ENCODE results near the gene RFFL.
"Not testable (repeated sequence)": the region's sequence is repeated elsewhere in the genome, so short reads cannot be mapped to it uniquely, and the experiment has no call there.

RFFL gene

GRCh38 chr17:35003778-35004177 lies 59.7 kb downstream of the RFFL start:
- no peak for DNase-seq (ENCODE audit: low read depth)

DNA sequence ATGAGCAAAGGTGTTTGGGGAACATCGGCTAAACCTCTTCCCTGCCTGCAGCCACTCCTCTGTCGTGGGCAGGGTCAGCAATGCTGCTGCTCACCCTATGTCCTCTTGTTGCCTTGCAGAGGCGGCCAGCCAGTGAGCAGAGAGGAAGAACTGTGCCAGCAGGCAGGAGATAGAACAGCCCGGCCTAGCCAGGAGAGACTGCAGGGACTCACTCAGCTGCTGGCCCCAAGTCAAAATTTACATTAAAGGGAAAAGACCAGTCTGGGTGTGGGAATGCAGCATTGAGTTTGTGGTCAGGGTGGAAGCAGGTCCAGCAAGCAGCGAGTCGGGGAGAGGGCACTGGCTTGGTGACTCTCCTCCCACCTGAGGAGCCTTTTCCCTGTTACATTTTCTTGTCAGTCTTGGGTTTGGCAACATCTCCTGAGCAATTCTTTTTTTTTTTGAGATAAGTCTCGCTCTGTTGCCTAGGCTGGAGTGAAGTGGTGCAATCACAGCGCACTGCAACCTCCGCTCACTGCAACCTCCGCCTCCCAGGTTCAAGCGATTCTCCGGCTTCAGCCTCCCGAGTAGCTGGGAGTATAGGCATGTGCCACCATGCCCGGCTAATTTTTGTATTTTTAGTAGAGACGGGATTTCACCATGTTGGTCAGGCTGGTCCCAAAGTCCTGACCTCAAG lies 60.5 kb downstream of the RFFL start:
- peak; percentile 18 for DNase-seq (ENCODE audit: low read depth)

DNA sequence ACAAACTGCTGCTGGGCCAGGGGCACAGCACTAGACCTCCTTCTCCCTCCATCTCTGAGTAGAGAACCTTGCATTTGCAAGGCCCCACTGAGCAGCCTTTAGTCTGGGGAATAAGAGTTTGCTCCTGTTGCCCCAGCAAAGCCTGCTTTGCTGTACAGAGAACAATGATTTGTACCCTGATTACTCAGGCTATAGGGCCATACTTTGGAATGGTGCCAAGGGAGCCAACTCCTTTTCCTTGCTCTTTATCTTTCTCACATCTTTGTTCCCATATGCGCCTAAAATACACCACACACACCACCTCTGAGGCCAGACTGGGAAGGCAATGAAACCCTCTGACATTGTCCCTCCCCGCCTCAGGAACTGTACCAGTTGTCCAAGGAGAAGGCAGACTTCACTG lies 62.0 kb downstream of the RFFL start:
- no peak for DNase-seq (ENCODE audit: low read depth)

DNA sequence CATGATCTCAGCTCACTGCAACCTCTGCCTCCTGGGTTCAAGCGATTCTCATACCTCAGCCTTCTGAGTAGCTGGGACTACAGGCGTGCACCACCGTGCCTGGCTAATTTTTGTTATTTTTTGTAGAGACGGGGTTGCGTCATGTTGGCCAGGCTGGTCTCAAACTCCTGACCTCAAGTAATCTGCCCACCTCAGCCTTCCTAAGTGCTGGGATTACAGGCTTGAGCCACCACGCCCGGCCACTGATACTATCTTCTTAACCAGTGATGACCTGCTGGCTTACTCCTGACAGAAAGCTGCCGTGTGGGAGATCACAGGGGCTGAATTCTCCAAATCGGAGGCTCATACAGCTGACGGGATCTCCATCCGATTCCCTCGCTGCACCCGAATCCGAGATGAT lies 62.5 kb downstream of the RFFL start:
- DNase-seq (ENCODE audit: low read depth) = not testable (repeated sequence)

DNA sequence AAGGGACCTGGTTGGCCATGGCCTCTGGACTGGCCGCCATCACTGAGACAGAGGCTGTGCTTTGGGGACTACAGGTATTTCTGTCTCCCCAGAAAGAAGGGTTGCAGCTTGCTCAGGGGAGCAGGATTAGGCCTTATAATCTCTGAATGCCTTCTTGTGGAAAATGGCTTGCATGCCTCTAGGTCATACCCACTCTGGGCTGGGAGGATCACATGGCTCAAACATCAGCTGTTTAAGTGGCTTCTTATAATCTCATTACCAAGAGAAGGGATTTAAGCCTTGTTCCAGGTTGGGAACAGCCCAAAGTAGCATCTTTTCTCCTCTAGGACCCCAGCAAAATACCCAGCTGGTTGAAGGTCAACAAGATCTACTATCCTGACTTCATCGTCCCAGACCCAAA lies 64.1 kb downstream of the RFFL start:
- DNase-seq (ENCODE audit: low read depth) = no peak

- DNase-seq (ENCODE audit: low read depth) = peak; percentile 50
Observed at GRCh38 chr17:34998205-34998604, 65.3 kb downstream of the RFFL start.

GRCh38 chr17:34997355-34997862 lies 66.1 kb downstream of the RFFL start:
- peak; percentile 85 for DNase-seq (ENCODE audit: low read depth)

DNA sequence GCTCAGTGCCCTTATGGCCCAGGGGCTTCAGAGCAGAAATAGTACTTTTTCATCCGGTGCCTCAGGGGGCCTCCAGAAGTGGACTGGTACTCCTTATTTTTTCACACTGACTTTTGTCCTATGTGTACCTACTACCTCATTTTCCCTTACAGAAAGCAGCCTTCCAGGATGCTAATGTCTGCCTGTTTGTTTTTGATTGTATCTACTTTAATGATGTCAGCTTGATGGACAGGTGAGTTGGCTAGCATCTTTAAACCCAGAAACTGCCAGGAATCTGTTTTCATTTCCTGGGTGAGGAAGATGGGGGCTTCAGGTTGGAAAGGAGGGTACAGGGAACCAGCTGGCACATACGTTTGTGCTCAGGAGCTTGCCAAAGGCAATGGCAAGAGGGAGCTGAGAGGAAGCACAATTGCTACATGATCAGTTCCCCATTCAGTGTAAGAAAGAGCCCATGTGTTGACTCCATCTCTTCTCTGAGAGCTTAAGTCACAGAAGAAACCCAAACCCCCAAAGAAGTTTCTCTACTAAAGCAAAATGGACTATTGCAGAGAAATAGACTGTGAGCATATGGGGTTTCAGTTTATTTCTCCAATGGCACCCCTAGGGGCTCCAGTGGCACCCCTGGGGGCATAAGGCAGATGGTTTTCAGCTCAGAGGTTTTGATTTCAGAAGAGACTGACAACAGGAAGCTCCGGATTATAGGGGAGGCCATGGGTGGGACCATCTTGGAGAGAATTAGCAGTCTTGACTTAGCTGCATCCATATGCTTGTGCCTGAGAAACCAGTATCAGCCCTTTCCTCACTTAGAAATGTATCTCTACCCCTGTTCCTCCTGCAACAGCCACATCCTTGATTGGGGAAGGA lies 66.9 kb downstream of the RFFL start:
- DNase-seq (ENCODE audit: low read depth) = no peak

GRCh38 chr17:34993031-34993430 lies 70.5 kb downstream of the RFFL start:
- no peak for DNase-seq (ENCODE audit: low read depth)

GRCh38 chr17:34991606-34992005 lies 71.9 kb downstream of the RFFL start:
- DNase-seq (ENCODE audit: low read depth) = no peak

- DNase-seq (ENCODE audit: low read depth) = no peak
Observed at GRCh38 chr17:34990921-34991365, 72.6 kb downstream of the RFFL start.

DNA sequence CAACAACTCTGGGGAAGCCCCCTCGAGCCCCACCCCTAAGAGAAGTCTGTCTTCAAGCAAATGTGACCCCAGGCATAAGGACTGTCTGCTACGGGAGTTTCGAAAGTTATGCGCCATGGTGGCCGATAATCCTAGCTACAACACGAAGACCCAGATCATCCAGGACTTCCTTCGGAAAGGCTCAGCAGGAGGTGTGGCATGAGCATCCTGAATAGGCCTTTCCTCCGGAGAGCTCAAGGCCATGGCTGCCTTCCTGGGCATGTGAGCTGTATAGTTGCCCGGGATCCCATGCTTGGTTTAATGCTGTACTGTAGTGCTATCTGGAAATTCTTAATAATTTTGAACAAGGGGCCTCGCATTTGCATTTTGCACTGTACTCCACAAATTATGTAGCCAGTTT lies 74.0 kb downstream of the RFFL start:
- DNase-seq (ENCODE audit: low read depth) = no peak

DNA sequence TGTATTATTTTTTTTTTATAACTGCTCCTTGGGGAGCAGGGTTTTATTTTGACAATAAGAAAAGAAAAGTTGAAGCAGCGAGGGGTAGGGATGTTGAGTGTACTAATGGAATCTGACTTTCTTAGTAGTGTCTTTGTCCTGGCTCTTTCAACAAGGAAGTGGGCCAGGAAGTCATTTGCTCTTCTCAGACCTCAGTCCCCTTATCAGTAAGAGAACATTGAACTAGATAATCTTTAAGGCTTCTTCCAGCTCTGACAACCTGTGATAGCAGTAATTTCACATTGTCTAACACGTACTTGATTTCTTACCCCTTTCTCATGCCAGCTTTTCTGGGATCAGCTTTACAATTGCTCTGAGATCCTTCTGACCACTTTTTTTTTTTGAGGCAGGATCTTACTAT lies 74.9 kb downstream of the RFFL start:
- DNase-seq (ENCODE audit: low read depth) = no peak

DNA sequence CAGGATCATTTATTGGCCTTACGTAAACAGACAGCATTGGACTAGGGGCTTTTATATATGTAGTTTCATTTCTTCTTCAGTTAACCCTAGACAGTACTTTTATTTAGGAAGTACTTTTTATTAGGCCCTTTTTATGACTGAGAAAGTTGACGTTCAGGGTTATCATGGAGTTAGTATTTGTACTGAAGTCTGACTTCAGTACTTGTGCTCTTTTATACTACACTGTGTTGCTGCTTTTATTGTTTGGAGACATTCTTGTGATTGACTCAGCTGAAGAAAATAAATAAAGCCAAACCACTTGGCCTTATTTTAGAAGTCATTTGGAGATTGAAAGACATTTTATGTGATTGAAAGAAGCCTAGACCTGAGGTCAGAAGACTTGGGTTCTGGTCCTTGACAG lies 76.3 kb downstream of the RFFL start:
- no peak for DNase-seq (ENCODE audit: low read depth)

DNA sequence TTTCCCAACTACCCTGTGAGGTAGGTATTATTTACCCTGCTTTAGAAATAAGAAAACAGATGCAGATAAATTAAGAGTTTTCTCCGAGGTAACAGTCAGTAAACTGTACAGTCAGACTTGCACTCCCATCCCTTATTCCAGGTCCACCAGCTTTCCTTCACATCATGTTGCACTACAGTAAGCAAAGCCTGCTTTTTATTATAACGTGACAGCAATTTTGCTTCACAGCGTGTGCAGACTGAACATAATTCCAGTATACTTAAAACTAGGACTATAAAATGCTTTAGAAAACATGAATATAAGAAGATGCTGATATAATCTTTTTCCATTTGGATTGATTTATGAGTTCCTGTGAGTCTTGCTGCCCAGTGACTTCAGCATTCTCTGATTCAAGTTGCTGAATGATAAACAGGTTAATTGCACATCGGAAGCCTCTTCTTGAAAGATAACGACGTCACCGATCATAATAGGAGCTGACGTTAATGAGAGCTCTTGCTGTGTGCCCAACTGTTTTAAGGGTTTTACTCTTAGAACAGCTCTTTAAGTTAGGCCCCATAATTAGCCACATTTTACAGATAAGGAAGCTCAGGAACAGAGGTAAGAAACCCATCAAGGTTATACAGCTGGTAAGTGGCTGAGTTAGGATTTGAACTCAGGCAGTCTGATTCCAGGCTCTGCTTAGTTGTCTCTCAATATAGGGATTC lies 81.8 kb downstream of the RFFL start:
- no peak for DNase-seq (ENCODE audit: low read depth)

- DNase-seq (ENCODE audit: low read depth) = peak; percentile 82
Observed at GRCh38 chr17:34980681-34981537, 82.6 kb downstream of the RFFL start.

DNA sequence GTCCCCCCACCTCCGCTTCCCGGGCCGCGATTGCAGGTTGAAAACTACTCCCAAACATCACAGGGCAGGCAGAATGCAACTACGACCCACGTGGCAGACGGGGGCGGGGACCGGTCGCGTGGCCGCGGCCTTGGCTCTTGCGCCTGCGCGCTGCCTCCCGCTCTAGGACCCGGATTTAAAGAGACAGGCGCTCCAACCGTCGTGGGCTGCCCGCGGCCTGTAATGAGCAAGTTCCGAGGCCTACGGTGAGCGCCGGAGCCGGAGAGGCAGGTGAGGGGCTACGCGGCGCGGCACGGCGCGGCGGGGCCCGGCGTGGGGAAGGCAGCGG lies 83.2 kb downstream of the RFFL start, which contains the start of gene LIG3:
LIG3 (plus strand) TSS at position 160 of the 328 bp plus-strand sequence. CDS start 2,494 bp downstream, outside the sequence.
- DNase-seq (ENCODE audit: low read depth) = peak; percentile 90

DNA sequence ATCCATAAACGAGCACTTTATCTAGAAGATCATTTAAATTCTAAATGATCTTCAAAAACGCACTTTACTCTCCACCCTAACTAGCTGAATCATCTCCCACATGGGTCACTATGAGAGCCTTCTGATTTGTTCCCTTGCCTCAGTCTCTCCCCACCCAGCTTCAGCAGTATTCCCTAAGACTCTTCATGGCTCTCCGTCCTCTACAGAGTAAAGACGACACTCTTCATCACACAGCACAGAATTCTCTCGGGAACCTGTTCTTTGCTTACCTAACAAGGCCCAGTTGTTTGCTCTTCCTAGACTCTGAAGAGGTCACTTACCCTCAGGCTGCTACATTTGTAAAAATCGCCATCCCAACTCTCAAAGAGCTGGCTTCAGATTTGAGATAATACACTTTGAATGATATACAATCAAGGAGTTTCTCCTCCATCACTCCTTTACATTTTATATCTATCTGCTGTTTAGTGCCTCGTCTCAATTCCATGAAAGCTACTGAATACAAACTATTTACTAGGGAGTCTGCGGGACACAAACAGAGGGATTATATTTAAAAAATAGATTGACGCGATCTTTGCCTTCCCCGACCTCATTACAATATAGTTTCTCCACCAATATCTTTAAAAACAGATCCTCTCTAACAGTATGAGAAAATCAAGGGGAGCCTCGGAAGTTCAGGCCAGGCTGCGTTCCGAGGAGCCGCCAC lies 83.7 kb downstream of the RFFL start:
- no peak for DNase-seq (ENCODE audit: low read depth)

DNA sequence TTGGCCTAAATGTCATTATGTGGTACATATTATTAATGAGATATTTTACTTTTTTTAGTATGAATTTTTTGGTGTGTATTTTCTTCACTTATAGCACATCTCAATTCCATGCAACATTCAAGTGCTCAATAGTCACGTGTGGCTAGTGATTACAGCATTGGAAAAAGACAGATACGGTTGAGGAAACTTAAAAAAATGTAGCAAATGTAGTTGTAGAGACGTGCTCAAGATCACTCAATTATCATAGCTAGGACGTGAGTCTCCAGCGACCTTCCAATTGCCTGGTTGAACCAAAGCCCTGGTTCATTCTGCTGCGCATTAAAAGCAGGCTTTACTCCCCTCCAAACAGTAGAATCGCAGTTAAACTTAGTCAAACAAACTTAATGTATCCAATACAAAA lies 84.4 kb downstream of the RFFL start:
- DNase-seq (ENCODE audit: low read depth) = no peak

- DNase-seq (ENCODE audit: low read depth) = no peak
Observed at GRCh38 chr17:34974794-34975785, 88.4 kb downstream of the RFFL start.
